Fibroblast of gingiva (primary cell): Measurements from ENCODE around the gene ELOF1.
"Not testable (repeated sequence)": the region's sequence is repeated elsewhere in the genome, so short reads cannot be mapped to it uniquely, and the experiment has no call there.

Experiments used
- DNase-seq: peaks from one replicate; pipeline ENCODE4 v3.0.0-alpha.2; 2011; ENCODE audit warnings: low read depth

ELOF1 gene

DNA sequence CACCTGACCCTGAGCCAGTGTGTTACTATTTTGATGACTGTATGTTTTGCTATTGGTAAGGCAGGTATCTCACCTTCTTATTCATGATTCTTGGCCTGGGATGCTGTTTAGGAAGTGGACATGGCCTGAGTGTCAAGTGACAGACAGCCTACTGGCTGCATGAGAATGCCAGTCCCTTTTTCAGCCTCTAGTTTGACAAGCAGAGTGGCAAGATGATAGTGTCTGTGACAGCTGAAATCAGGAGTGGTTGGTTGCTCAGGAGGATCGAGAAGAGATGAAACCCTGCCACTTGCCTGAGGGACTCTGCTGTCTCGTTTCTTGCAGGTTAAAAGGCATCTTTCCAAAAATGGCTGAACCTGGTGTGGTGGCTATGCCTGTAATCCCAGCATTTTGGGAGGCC is 7.1 kb upstream of the ELOF1 start:
- no peak for DNase-seq

DNA sequence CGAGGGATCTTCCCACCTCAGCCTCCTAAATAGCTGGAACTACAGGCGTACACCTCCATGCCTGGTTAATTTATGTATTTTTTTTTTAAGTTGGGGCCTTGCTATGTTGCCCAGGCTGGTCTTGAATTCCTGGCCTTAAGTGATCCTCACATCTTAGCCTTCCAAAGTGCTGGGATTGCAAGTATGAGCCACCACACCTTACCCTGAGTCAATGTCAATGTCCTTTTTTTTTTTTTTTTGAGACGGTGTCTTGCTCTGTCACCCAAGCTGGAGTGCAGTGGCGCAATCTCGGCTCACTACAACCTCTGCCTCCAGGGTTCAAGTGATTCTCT is 6.6 kb upstream of the ELOF1 start:
- DNase-seq, result not testable (repeated sequence)

DNA sequence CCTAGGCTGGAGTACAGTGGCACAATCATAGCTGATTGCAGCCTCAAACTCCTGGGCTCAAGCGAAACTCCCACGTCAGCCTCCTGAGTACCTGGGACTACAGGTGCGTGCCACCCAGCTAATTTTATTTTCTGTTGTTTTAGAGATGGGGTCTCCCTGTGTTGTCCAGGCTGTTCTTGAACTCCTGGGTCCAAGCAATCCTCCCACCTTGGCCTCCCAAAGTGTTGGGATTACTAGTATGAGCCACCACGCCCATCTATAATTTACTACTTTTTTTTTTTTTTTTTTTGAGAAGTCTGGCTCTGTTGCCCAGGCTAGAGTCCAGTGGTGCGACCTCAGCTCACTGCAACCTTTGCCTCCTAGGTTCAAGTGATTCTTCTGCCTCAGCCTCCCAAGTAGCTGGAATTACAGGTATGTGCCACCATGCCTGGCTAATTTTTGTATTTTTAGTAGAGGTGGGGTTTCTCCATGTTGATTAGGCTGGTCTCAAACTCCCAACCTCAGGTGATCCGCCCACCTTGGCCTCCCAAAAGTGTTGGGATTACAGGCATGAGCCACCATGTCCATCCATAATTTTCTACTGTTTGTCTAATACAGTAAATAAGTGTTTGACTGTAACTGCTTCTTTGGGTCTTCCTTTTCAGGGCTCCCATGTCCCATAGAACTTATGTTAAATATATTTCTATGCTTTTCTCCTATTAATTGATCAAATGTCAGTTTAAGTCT is 5.2 kb upstream of the ELOF1 start:
- DNase-seq, result not testable (repeated sequence)

DNA sequence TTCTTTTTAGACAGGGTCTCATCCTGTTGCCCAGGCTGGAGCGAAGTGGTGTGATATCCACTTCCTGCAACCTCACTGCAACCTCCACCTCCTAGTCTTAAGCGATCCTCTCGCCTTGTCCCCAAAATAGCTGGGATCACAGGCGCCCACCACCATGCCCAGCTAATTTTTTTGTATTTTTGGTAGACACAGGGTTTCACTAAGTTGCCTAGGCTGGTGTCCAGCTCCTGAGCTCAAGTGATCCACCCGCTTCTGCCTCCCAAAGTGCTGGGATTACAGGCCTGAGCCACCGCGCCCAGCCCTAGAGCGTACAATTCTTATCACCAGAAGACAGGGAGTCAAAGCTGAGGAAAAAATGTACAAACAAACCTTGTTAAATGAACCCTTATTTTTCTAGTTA is 4.5 kb upstream of the ELOF1 start:
- no peak for DNase-seq

DNA sequence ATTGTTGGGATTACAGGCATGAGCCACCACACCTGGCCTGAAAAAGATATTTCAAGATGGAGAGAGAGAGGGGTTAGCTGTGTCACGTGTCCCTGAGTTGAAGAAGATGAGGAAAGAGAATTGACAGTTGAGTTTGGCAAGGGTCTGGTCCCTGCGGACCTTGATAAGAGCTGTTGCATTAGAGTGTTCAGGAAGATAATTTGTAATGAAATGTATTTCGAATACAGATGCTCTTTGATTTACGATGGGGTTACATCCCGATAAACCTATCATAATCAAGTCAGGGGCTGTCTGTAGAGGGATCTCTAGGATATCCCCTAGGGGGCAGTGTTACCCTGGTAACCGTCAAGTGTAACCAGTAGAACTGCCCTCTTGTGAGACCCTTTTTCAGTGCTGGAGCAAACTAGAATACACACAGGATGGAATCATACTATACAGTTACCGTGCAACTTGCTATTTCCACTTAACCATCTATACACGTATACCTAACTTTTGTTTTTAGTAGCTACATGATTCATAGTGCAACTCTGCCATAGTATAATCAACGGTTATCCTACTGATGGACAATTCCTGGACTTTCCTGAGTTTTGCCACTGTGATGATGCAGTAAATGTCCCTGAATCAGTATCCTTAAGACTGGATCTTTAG is 1.5 kb upstream of the ELOF1 start:
- peak; percentile 52 for DNase-seq

DNA sequence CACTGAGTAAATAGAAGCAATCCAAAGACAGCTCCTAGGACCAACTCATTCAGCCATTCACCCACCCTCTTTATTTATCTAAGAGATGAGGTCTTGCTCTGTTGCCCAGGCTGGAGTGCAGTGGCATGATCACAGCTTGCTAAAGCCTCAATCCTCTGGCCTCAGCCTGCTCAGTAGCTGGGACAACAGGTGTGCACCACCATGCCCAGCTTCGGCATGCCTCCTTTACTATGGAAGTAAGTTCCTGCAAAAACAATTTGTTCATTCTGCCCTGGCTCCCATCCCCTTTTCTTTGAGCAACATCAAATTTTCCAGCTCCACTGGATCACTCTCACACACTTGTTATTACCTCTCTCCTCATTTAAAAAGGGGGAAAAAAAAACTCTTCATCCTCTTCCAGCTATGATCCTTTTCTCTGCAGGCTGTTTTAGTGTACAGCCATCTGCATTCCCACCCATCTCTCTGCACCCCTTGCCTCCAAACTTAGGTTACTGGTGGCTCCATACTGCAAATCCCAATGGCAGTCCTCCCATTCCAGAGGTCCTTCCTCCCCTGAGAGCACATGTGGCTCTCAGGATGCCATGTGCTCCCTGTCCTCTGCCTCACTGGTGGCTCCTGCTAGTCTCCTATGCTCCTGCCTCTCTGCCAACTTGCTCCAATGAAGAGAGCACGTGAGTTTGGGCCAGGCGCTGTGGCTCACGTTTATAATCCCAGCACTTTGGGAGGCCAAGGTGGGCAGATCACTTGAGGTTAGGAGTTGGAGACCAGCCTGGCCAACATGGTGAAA is 2.2 kb downstream of the ELOF1 start:
- DNase-seq, result no peak

DNA sequence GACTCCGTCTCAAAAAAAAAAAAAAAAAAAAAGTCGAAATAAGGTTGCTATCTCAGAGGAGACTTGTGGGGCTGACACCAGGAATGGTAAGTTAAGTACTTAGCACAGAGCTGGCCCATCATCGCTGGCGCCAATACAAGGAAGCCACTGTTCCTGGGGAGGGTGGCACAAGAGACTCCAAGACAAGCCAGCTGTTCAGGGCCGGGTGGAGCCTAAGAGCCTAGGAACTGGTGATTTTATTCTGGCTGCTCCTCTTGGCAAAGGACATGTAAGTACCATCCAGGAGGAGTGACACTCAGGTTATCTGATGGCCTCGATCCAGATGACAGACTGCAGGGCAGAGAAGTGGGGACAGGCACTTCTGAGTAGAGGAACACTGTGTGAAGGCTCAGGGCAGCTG is 3.8 kb downstream of the ELOF1 start:
- no peak for DNase-seq

DNA sequence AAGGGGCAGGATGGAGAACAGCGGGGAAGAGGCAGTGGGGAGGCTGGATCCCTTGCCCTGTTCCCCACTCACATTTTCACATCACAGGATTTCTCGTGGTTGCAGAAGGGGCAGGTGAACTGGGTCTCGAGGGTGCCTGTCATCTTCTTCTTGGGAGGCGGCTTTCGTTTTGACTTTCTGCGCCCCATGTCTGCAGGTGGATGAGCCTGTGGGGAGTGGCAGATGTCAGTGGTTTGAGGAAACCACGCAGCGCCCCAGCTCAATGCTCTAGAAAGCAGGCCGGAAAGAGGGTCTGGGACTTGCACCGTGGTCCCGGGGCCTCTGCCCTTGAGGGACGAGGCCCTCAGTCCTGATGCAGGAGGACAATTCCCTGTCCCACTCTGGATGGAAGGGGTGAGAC is 4.9 kb downstream of the ELOF1 start:
- no peak for DNase-seq

DNA sequence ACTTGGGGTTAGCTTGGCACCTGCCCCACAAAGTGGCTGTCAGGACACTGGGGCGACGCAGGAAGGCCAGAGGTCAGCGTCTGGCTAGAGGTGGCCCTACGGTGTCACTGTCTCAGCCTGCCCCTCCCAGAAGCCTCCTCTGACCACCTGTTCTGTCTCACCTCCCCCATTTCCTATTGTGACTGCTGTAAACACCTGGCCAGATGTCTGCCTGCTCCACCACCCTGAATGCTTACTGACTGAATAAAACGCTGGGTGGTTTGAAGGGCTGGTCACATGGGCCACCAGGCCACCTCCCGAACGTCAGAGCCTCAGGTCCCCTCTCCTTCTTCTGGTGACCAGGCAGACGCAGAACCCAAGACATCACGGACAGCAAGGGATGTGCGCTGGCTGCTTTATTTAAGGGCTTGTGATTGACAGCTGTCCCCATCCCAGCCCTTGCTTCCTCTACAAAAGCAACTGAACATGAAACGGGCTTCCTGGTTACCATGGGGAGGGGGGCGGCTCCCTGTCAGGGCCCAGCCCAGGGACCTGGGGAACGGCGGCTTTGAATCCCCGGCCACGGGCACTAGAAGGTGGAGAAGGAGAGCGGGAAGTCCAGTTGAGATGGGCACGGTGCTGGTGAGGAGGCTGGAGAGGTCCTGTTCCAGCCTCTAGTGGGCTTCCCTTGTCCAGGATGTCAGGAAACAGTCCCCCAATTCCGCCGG is 6.2 kb downstream of the ELOF1 start:
- DNase-seq, result no peak

DNA sequence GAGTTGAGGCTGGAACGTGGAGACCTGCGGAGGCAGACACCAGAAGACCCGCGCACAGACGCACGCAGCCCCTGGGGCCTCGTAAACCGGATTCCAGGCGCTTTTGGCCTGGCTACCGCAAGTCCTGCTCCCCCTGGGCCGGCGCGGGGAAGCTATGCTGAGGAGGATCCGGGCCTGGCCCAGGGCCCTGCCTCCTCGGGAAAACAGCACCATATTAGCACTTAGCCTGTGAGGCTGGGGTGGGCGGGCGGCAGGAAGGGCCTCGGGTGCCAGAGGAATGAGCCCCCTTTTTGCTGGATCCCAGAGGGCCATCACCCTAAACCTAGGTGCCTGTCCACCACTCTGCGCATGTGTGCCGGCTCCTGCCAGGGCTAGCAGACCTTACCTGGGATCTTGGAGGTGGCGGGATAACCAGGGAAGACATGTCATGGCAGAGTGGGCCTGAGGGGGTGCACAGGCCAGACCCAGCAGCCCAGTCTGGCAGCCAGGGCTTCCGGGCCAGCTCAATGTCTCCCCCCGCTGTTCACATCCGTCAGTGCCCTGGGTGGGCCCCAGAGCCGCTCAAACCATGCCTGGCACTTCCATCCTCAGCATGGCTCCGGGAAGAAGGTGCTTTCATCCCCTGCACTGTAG is 7.3 kb downstream of the ELOF1 start:
- DNase-seq, result no peak

DNA sequence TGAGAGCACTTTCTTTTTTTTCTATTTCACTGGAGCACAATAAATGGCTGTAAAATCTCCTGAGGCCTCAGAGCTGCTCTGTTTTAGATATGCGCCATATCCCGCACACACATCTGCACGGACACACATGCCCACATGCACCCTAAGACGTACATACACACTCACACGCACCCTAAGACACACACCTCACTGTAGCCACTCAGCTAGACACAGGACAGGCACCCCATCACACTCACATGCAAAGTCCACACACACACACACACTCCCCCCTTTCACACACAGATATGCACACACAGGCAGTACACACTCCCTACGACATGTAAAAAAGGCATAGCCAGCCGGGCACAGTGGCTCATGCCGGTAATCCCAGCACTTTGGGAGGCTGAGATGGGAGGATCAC is 8.8 kb downstream of the ELOF1 start:
- DNase-seq, result no peak

DNA sequence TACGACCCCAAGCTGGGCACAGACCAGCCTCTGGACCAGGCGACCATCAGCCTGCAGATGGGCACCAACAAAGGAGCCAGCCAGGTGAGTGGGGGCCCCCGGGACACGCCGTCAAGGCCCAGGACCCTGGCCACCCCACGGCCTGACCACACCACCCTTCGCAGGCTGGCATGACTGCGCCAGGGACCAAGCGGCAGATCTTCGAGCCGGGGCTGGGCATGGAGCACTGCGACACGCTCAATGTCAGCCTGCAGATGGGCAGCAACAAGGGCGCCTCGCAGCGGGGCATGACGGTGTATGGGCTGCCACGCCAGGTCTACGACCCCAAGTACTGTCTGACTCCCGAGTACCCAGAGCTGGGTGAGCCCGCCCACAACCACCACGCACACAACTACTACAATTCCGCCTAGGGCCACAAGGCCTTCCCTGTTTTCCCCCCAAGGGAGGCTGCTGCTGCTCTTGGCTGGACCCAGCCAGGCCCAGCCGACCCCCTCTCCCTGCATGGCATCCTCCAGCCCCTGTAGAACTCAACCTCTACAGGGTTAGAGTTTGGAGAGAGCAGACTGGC is 9.6 kb downstream of the ELOF1 start:
- no peak for DNase-seq

DNA sequence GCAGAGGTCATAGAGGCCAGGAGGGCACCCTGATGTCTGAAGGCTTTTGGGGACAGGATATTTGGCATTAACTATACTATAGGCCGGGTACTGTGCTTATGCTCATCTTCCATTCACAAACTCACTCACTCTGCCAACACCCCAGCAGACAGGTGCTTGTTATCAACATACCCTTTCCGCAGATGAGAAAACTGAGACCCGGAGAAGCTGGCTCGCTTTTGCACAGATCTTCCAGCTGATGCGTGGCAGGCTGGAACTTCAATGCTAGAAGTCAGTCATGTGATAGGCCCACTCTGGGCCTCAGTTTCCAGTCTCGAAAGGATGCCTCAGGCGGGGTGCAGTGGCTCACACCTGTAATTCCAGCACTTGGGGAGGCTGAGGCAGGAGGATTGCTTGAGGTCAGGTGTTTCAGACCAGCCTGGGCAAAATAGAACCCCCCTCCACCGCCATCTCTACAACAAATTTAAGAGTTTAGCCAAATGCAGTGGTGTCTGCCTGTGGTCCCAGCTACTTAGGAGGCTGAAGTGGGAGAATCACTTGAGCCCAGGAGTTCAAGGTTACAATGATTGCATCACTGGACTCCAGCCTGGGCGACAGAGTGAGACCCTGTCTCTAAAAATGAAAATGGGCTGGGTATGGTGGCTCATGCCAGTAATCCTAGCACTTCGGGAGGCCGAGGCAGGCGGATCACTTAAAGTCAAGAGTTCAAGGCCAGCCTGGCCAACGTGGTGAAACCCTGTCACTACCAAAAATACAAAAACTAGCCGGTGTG is 10.9 kb downstream of the ELOF1 start:
- DNase-seq, result no peak

DNA sequence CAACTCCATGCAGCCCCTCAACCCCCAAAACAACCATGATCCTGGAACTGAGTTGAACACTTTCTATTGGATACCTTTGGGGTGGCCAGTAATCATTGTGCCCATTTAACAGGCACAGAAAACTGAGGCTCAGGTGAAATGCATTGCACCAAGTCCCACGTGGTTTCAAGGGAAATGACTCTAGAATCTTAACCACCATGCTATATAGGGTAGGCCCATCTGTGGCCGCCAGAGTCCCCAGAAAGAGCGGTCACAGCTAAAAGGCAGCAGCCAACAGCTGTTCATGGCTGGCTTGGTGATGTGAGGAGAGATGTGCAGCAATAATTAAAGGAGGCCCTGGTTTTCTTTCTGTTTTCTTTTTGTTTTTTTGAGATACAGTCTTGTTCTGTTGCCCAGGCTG is 17.8 kb downstream of the ELOF1 start:
- DNase-seq, result no peak

DNA sequence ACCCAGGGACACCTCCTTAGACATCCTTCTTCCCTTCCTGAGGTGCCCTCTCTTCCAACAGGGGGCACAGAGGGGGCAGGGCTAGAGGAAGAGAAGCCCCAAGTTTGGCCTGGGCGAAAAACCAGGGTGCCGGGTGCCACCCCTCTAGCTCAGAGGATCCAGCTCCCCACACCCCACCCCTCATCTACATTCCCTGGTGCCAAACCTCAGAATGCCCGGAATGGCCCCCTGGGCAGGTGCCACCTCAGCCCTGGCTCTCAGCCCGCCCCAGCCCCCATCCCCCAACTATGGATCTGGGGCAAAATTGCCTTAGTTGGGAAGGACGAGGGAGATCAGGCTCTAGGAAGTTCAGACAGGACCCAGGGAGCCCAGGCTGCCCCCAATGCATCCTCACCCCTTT is 18.4 kb downstream of the ELOF1 start:
- no peak for DNase-seq

DNA sequence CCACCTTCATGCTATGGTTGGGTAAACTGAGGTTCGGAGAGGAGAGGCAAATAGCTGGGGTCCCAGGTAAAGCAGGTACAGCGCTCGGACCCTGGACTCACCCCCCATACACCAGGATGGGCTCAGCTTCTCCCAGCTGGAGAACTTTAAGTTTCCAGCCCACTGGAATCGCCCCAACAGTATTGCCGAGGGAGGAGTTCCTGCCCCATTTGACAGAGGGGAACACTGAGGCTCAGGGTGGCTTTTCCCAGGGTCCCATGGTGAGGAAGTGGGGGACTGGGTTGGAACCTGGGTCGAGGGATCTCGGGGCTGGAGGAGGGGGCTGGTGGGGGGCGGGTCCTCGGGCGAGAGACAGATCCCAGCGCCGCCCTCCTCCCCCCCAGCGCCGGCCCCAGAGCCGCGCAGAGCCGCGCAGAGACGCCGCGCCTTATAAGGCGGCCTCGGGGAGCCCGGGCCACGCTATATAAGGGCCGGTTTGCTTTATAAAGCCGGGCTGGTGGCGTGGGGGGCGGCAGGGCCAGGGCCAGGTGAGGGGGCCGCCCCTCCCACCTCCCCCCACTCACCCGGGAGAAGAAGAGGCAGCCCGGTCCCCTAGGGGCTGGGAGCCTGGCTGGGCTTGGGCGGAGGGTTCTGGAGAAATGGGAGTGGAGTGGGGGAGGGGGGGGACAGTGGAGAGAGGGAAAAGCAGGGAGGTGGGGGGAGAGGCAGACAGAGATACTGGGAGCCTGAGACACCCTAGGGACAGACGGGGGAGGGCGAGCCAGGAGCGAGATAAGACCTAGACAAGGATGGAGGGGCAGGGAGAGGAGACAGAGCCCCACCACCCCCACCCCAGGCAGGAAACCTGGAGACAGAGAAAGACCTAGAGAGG is 19.3 kb downstream of the ELOF1 start:
- DNase-seq, result no peak

DNA sequence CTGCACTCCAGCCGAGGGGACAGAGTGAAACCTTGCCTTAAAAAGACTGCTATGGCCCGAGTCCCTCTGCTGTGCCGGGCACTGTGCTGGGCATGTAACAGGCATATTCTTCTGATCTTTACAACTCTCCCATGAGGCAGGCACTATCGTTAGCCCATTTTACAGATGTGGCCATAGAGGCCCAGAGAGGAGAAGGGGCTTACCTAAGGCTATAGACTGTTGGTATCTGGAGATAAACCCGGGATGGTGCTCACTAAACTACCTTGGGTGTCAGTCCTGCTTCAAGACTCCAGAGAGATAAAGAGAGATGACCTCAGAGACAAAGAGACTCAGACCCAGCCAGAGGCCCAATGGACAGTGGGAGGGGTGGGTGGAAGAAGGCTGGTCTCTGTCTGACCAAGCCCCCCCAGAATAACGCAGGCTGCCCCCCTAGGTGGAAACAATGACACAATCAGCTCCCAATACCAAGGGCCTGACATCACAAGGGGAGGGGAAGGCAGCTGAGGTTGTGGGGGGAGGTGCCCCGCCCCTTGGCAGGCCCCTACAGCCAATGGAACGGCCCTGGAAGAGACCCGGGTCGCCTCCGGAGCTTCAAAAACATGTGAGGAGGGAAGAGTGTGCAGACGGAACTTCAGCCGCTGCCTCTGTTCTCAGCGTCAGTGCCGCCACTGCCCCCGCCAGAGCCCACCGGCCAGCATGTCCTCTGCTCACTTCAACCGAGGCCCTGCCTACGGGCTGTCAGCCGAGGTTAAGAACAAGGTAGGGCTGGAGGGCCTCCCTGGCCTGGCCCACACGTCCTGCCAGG is 20.6 kb downstream of the ELOF1 start, which contains the start of gene CNN1:
TSS of gene CNN1 (plus strand) at position 620 of the 805 bp plus-strand sequence. CDS start at position 697, 77 bp downstream.
- peak; percentile 19 for DNase-seq

DNA sequence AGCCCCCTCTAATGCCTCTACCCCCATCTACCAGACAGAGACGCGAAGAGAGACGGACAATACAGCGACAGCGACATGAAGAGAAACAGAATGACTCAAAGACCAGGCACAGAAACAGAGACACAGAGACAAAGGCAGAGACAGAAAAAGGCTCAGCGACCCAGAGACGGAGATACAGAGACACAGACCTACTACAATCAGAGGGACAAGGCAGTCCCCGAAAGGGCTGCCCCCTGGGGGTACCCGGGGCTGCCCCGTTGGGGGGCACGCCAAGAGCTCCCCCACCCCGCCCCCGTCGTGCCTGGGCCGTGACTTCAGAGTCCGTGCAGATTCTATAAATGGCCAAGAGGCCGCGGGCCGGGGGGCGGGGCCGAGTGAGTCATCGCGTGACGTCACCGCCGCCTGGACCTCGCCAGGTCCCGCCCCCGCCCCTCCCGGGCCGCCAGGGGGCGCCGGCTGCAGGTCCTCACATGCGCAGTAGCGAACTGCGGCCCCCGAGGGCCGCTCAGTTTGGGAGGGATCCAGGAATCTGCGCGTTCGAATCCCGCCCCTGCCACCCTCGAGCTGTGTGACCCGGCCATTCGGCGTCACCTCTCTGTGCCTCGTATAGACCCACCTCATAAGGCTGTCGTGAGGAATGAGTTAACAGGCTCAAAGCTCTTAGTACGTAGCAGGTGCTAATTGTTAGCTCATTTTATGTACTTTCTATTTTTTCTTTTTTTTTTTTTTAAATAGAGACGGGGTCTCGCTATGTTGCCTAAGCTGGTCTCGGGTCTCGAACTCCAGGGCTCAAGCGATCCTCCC is 23.0 kb downstream of the ELOF1 start:
- DNase-seq, result peak; percentile 77
